AG04449 (cell line): ENCODE data around the gene SLC20A1.

Source experiments
- CTCF ChIA-PET: fragments of 350-600 bp; formaldehyde crosslinking; extraction: SDS; loops from one replicate; lab custom pipeline; 2021; ENCODE audit warnings: antibody characterized with exemption; lab: Yijun Ruan, JAX
- POLR2A ChIA-PET: fragments of 400-600, 350-600 bp; formaldehyde crosslinking; extraction: SDS; loops from one replicate; lab custom pipeline; 2020; ENCODE audit warnings: antibody characterized with exemption, inconsistent platforms; lab: Yijun Ruan, JAX
- DNase-seq: peaks from one replicate; pipeline ENCODE4 v3.0.0-alpha.2; 2010; ENCODE audit warnings: low read depth, low spot score
- H3K4me3 ChIP-seq: 2 replicates; pipeline ENCODE4 v1.5.1; 2011; ENCODE audit warnings: low read depth, mild to moderate bottlenecking, control low read depth, low read length
- TF ChIP-seq, protein P1 (sequence below): IDR thresholded peaks from one replicate; pipeline ENCODE4 v1.5.1; 2011; ENCODE audit warnings: mild to moderate bottlenecking, moderate library complexity, low read length, control low read depth, inconsistent platforms; ENCODE audit not compliant: insufficient read depth; ENCODE audit errors: missing control alignments

Gene SLC20A1

DNA sequence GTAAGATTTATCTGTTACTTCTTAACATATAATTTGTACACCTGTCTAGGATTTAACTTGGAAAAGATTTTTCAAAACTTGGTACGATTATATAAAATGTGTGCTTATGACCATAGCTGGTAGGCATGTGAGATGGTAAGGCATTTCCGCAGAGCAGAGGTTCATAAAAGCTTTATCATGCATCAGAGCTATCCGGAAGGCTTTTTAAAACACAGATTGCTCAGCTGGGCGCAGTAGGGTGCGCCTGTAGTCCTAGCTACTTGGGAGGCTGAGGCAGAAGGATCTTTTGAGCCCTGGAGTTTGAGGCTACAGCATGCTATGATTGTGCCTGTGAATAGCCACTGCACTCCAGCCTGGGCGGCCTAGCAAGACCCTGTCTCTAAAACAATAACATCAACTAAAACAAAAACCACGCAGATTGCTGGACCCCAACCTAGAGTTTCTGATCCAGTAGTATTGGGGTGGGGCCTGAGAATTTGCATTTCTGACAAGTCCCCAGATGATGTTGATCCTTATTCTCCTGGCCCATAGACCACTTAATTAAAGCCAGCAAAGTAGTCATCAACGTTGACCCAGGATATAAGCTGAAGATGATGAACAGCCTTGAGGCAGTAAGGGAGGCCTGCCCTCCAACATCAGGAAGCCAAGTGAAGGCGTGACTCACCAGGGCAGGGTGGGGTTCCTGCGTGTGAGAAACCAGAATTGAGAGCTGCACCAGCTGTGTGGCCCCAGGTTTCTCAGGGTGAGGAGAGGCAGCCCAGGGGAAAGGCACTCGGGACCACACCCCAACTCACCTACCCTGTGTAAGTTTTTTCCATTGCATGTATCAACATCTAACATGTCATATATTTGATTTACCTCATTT, 21.6 kb upstream of the SLC20A1 start:
- no peak overlapping the region for H3K4me3 ChIP-seq
- ChIA-PET POLR2A (interaction anchor here (10.7 kb wide), 1 partner anchor 22 kb away, joined by 102 read pairs; the partner anchor contains the start of gene SLC20A1), CTCF (interaction anchor here (1.7 to 11.3 kb wide), 7 partner anchors 10 to 103 kb away, joined by 5 to 206 read pairs (median 15); partner anchors contain the start of gene SLC20A1)
- DNase-seq: no peak
- TF ChIP-seq, protein P1, sequence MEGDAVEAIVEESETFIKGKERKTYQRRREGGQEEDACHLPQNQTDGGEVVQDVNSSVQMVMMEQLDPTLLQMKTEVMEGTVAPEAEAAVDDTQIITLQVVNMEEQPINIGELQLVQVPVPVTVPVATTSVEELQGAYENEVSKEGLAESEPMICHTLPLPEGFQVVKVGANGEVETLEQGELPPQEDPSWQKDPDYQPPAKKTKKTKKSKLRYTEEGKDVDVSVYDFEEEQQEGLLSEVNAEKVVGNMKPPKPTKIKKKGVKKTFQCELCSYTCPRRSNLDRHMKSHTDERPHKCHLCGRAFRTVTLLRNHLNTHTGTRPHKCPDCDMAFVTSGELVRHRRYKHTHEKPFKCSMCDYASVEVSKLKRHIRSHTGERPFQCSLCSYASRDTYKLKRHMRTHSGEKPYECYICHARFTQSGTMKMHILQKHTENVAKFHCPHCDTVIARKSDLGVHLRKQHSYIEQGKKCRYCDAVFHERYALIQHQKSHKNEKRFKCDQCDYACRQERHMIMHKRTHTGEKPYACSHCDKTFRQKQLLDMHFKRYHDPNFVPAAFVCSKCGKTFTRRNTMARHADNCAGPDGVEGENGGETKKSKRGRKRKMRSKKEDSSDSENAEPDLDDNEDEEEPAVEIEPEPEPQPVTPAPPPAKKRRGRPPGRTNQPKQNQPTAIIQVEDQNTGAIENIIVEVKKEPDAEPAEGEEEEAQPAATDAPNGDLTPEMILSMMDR: no peak

- TF ChIP-seq, protein P1: no peak
- no peak for DNase-seq
- no peak overlapping the region for H3K4me3 ChIP-seq
- ChIA-PET POLR2A (interaction anchor here (0.6 to 10.7 kb wide), 4 partner anchors 16 to 100 kb away, joined by 4 to 102 read pairs (median 9); partner anchors contain the start of gene SLC20A1), CTCF (interaction anchor here (0.6 to 11.3 kb wide), 17 partner anchors 9 to 127 kb away, joined by 3 to 206 read pairs (median 6); partner anchors contain the start of genes NT5DC4 and SLC20A1)
Measured at GRCh38 chr2:112625474-112626114, 20.1 kb upstream of the SLC20A1 start.

- H3K4me3 ChIP-seq: peak overlapping the region; percentile 9
- TF ChIP-seq, protein P1: peak; percentile 91
- ChIA-PET POLR2A (interaction anchor here (2.7 to 10.7 kb wide), 3 partner anchors 15 to 99 kb away, joined by 14 to 102 read pairs (median 26); partner anchors contain the start of gene SLC20A1), CTCF (interaction anchor here (0.6 to 11.3 kb wide), 25 partner anchors 11 to 315 kb away, joined by 3 to 206 read pairs (median 5); partner anchors contain the start of genes CHCHD5, NT5DC4 and SLC20A1)
- no peak for DNase-seq
Measured at GRCh38 chr2:112626604-112627059, 19.1 kb upstream of the SLC20A1 start.

DNA sequence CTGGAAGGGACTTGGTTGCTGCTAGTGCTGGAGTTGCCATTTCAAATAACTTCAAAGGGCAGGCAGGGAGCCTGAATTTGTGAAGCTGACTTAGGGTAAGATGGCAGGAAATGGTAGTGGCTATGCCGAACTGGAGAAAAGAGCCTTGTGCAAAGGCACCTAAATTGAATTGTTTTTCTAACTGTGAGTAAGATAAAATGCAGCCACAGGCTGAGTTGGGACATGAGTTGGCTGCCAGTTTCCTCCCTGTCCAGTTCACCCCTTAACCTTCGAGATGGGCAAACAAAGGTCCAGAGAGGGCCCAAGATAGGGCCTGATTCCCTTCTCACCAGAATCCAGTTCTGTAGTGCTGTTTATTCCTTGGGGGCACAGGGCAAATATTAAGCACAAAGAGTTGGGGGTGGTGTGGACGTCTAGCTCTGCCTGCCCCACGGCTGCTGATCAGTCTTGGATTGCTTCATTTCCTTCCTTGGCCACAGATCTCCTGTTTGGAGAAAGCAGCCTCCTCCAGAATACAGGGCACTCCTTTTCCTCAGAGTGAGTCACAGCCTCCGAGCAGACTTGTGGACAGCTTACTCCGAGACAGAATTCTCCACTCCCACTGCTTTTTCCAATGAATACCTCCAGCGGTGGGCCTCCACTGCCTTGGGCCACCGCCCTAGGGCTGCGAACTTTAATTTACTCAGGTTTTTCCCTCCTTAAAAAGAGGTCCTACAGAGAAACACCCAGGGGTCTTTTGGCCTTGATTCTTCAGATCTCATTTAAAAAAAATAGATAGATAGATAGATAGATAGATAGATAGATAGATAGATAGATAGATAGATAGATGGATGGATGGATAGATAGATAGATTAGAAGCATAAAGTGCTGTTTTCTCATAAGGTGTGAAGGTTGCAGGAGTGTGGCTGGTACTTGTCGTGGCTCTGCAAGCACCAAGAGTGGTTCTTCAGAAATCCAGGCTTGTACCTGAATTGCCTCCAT, 18.4 kb upstream of the SLC20A1 start:
- TF ChIP-seq, protein P1: no peak
- ChIA-PET POLR2A (interaction anchor here (2.7 to 10.7 kb wide), 3 partner anchors 14 to 98 kb away, joined by 14 to 102 read pairs (median 26); partner anchors contain the start of gene SLC20A1), CTCF (interaction anchor here (0.6 to 11.3 kb wide), 23 partner anchors 10 to 315 kb away, joined by 3 to 206 read pairs (median 5); partner anchors contain the start of genes CHCHD5, NT5DC4 and SLC20A1)
- peak; percentile 76 for DNase-seq
- H3K4me3 ChIP-seq: peak overlapping the region; percentile 9; the same call in 1 of the 2 replicates

DNA sequence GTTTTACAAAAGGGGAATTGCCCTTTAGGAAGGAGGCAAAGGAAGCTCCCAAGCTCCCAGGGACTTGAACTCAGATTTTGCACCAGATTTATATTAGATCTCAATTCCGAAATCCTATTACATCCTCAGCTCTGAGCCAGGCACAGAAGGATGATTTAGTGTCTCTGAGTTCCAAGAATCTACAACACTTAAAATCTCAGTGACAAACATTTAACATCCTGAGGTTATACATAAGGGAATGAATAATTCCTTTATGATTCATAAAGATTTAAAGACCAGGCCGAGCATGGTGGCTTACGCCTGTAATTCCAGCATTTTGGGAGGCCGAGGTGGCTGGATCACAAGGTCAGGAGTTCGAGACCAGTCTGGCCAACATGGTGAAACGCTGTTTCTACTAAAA, 16.5 kb upstream of the SLC20A1 start:
- TF ChIP-seq, protein P1: no peak
- DNase-seq: no peak
- no peak overlapping the region for H3K4me3 ChIP-seq
- ChIA-PET POLR2A (interaction anchor here (0.6 to 10.7 kb wide), 3 partner anchors 9 to 17 kb away, joined by 3 to 102 read pairs (median 26); partner anchors contain the start of gene SLC20A1), CTCF (interaction anchor here (1.0 to 11.3 kb wide), 5 partner anchors 8 to 120 kb away, joined by 3 to 206 read pairs (median 7); partner anchors contain the start of gene SLC20A1)
